ENCODE data around the gene ZGRF1. TPM values are rescaled to one million over a fixed set of nuclear protein-coding genes. Genes with fewer than 3 reads are reported as not detected.

The ZGRF1 gene
- total and polyA plus RNA-seq, 10 of the 15 experiments (the other 5 are each of a cell fraction or from before 2014, with no cell fraction given) = 8.5 to 32.1 (median 20.1) TPM

- ATAC-seq = no peak
- no peak overlapping the region for H2AFZ ChIP-seq (ENCODE audit: control insufficient read depth, low read depth, low read length)
- BruUV-seq (replicated peaks) = no TSS peak
Observed at GRCh38 chr4:112668131-112668530, 31.4 kb upstream of the ZGRF1 start.

GRCh38 chr4:112664611-112665010 lies 27.9 kb upstream of the ZGRF1 start:
- Histone ChIP-seq H3K27me3 (replicated peaks in 1 of 2; ENCODE audit: control insufficient read depth in 2 of 2, insufficient read depth in 2 of 2, low read length in 1 of 2) (no peaks in the 10 kb centered on the region), H3K27ac (ENCODE audit: control insufficient read depth, insufficient read depth) (no peak overlapping the region), H3K4me1 (ENCODE audit: control insufficient read depth, insufficient read depth, low read length) (no peaks in the 10 kb centered on the region), H2AFZ (ENCODE audit: control insufficient read depth, low read depth, low read length) (no peak overlapping the region), H3K79me2 (ENCODE audit: control insufficient read depth, insufficient read depth, low read length) (no peaks in the 10 kb centered on the region), H3K9me3 (replicated peaks; ENCODE audit: control insufficient read depth, insufficient read depth, low read length) (no peaks in the 10 kb centered on the region), H4K20me1 (ENCODE audit: control insufficient read depth, insufficient read depth) (no peaks in the 10 kb centered on the region), H3K4me2 (ENCODE audit: control insufficient read depth, insufficient read depth) (no peak overlapping the region), H3K4me3 (no peak overlapping the region), H3K9ac (ENCODE audit: control insufficient read depth, insufficient read depth, low read length) (no peak overlapping the region), H3K36me3 (ENCODE audit: control insufficient read depth in 2 of 2, insufficient read depth in 2 of 2, low read length in 1 of 2) (no peaks in the 10 kb centered on the region)
- no TSS peak for BruUV-seq (replicated peaks)
- no peak for ATAC-seq
- ChIA-PET CTCF (no interaction called here), POLR2A (no interaction called here), RAD21 (ENCODE audit: unreplicated experiment) (interaction anchor here (1.2 kb wide), 1 partner anchor 101 kb away, joined by 3 read pairs; no protein-coding TSS in a partner anchor), SMC1A (ENCODE audit: uncharacterized antibody, unreplicated experiment) (no interaction called here)
- intact Hi-C loops (cut with micrococcal nuclease; ENCODE audit: unreplicated experiment) (no loop called here), in situ Hi-C loops (cut with MboI) (no loop called here)
- FAIRE-seq = no peak
- no peak for DNase-seq (ENCODE audit: low read depth, low spot score)
- TF ChIP-seq ZNF622 (IDR thresholded peaks at IDR 0.05) = no peak
- TF ChIP-seq CHD1 (IDR thresholded peaks at IDR 0.05; ENCODE audit: low read depth, low read length) = no peak
- TF ChIP-seq GATAD2B (conservative IDR thresholded peaks at IDR 0.05; ENCODE audit: low read depth) = no peak
- no peak for TF ChIP-seq FOXM1 (IDR thresholded peaks at IDR 0.05; ENCODE audit: low read depth, low read length)
- TF ChIP-seq WRNIP1 (IDR thresholded peaks at IDR 0.05; ENCODE audit: borderline replicate concordance, low read depth, low read length) = no peak
- TF ChIP-seq KDM1A (IDR thresholded peaks at IDR 0.05; ENCODE audit: borderline replicate concordance) = no peak
- no peak for TF ChIP-seq PBX3 (IDR thresholded peaks at IDR 0.05; ENCODE audit: insufficient replicate concordance, low read depth, low read length)
- no peak for TF ChIP-seq RAD51 (IDR thresholded peaks at IDR 0.05)
- TF ChIP-seq BRCA1 (IDR thresholded peaks at IDR 0.05; ENCODE audit: low read depth, low read length) = no peak
- no peak for TF ChIP-seq ATF3 (IDR thresholded peaks at IDR 0.05; ENCODE audit: borderline replicate concordance, extremely low read depth, low read depth, low read length)
- TF ChIP-seq, protein P1, sequence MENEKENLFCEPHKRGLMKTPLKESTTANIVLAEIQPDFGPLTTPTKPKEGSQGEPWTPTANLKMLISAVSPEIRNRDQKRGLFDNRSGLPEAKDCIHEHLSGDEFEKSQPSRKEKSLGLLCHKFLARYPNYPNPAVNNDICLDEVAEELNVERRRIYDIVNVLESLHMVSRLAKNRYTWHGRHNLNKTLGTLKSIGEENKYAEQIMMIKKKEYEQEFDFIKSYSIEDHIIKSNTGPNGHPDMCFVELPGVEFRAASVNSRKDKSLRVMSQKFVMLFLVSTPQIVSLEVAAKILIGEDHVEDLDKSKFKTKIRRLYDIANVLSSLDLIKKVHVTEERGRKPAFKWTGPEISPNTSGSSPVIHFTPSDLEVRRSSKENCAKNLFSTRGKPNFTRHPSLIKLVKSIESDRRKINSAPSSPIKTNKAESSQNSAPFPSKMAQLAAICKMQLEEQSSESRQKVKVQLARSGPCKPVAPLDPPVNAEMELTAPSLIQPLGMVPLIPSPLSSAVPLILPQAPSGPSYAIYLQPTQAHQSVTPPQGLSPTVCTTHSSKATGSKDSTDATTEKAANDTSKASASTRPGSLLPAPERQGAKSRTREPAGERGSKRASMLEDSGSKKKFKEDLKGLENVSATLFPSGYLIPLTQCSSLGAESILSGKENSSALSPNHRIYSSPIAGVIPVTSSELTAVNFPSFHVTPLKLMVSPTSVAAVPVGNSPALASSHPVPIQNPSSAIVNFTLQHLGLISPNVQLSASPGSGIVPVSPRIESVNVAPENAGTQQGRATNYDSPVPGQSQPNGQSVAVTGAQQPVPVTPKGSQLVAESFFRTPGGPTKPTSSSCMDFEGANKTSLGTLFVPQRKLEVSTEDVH (IDR thresholded peaks at IDR 0.05; ENCODE audit: low read depth, partially characterized antibody) = no peak
- no peak for TF ChIP-seq RCOR1 (conservative IDR thresholded peaks at IDR 0.05; ENCODE audit: low read depth, low read length)
- WGBS (ENCODE audit: insufficient coverage, insufficient replicate concordance, low lambda C conversion rate, missing lambda C conversion rate) = 31% methylated on average over 2 of the region's 2 CpGs

More at GRCh38 chr4:112668131-112668530, 31.4 kb upstream of the ZGRF1 start:
- no peak overlapping the region for H3K27ac ChIP-seq (ENCODE audit: control insufficient read depth, insufficient read depth)
- ChIA-PET CTCF (no interaction called here), POLR2A (no interaction called here), RAD21 (ENCODE audit: unreplicated experiment) (no interaction called here), SMC1A (ENCODE audit: uncharacterized antibody, unreplicated experiment) (no interaction called here)
- no peaks in the 10 kb centered on the region for H3K4me1 ChIP-seq (ENCODE audit: control insufficient read depth, insufficient read depth, low read length)
- no peaks in the 10 kb centered on the region for H3K27me3 ChIP-seq (replicated peaks in 1 of 2; ENCODE audit: control insufficient read depth in 2 of 2, insufficient read depth in 2 of 2, low read length in 1 of 2)
- in situ Hi-C loops (cut with MboI) (no loop called here), intact Hi-C loops (cut with micrococcal nuclease; ENCODE audit: unreplicated experiment) (no loop called here)
- TF ChIP-seq ZNF24 (IDR thresholded peaks at IDR 0.05) (no peak), STAT3 (IDR thresholded peaks at IDR 0.05; ENCODE audit: low read depth, low read length) (no peak)
- FAIRE-seq (no peak), DNase-seq (ENCODE audit: low read depth, low spot score) (no peak)
- no peak overlapping the region for H3K4me2 ChIP-seq (ENCODE audit: control insufficient read depth, insufficient read depth)
- H3K9ac ChIP-seq (ENCODE audit: control insufficient read depth, insufficient read depth, low read length) = no peak overlapping the region
- no peaks in the 10 kb centered on the region for H3K36me3 ChIP-seq (ENCODE audit: control insufficient read depth in 2 of 2, insufficient read depth in 2 of 2, low read length in 1 of 2)
- WGBS (ENCODE audit: insufficient coverage, insufficient replicate concordance, low lambda C conversion rate, missing lambda C conversion rate) = 79% methylated on average over 3 of the region's 3 CpGs
- H3K4me3 ChIP-seq = no peak overlapping the region
- H4K20me1 ChIP-seq (ENCODE audit: control insufficient read depth, insufficient read depth) = no peaks in the 10 kb centered on the region
- no peaks in the 10 kb centered on the region for H3K9me3 ChIP-seq (replicated peaks; ENCODE audit: control insufficient read depth, insufficient read depth, low read length)
- no peaks in the 10 kb centered on the region for H3K79me2 ChIP-seq (ENCODE audit: control insufficient read depth, insufficient read depth, low read length)

Data from GM12878 (cell line).